Keratinocyte (primary cell): ENCODE measurements around the gene JAKMIP2.

Experiments used
- CTCF ChIP-seq, 3 experiments: IDR thresholded peaks in 1 of 3; conservative IDR thresholded peaks in 1 of 3; optimal IDR thresholded peaks in 1 of 3; 2 replicates in 2 of 3; 3 replicates in 1 of 3; pipeline versions ENCODE3 to v1.5.1; 2011; ENCODE audit warnings: low read length in 3 of 3, mild to moderate bottlenecking in 3 of 3, moderate library complexity in 2 of 3, control low read depth in 1 of 3, inconsistent platforms in 1 of 3; ENCODE audit not compliant: insufficient read depth in 2 of 3; ENCODE audit errors: extremely low read depth in 1 of 3
- EZH2 ChIP-seq: IDR thresholded peaks from one replicate; pipeline ENCODE4 v1.6.1; 2012; ENCODE audit warnings: inconsistent platforms, mild to moderate bottlenecking, low read length, moderate library complexity

- TF ChIP-seq CTCF (optimal IDR thresholded peaks at IDR 0.05 in 1 of 3, IDR thresholded peaks at IDR 0.05 in 1 of 3, conservative IDR thresholded peaks at IDR 0.05 in 1 of 3; ENCODE audit: extremely low read depth in 1 of 3, insufficient read depth in 2 of 3, low read length in 3 of 3) (no peak), EZH2 (no peak)
These were observed 18.6 kb downstream of the JAKMIP2 start for GRCh38 chr5:147763791-147764525.
